ENCODE data around the gene ARHGAP22.

DNA sequence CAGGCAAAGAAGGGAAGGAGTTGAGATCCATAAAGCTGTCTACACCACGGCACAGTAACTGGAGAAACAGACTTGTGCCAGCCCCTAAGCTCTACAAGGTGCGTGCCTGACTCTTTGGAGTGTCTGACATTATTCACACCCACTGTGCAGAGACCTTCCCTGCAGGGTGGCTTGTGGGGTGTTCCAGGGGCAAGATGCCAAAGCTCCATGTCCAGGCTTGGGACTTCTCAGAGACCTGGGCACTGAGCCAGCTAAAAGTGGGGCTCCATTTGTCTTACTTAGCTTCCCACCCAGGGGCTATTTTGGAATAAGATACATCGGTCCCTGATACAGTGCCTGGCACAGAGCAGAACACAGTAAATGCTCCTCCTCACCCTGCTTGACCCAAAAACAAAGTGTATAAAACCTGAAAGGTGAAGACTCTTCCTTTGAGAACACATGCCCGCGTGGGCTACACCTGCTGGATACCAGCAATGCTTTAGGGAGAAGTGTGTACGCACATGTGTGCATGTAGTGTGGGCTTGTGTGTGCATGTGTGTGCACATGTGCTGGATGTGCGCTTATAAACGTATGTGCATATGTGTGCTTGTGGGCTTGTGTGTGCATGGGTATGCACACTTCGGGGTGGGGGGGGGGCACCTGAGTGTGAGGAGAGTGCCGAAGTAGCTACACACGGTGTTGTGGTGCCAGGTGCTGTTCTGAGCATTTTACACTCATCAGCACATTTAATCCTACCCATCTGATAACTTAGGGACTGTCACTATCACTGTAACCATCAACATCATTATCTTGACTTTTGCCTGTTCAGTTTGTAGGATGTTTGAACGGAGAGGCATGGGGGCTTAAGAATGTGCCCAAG is 143.0 kb downstream of the ARHGAP22 start:
- TF ChIP-seq POLR2AphosphoS5 (IDR thresholded peaks at IDR 0.05) = no peak
- TF ChIP-seq CTCF (IDR thresholded peaks at IDR 0.05; ENCODE audit: poor library complexity, severe bottlenecking) = no peak
- TF ChIP-seq MXI1 (conservative IDR thresholded peaks at IDR 0.05; ENCODE audit: poor library complexity, severe bottlenecking) = no peak
- no peak for TF ChIP-seq EZH2 (IDR thresholded peaks at IDR 0.05; ENCODE audit: borderline replicate concordance, insufficient read depth, low read length, poor library complexity, severe bottlenecking)
- TF ChIP-seq, protein P1, sequence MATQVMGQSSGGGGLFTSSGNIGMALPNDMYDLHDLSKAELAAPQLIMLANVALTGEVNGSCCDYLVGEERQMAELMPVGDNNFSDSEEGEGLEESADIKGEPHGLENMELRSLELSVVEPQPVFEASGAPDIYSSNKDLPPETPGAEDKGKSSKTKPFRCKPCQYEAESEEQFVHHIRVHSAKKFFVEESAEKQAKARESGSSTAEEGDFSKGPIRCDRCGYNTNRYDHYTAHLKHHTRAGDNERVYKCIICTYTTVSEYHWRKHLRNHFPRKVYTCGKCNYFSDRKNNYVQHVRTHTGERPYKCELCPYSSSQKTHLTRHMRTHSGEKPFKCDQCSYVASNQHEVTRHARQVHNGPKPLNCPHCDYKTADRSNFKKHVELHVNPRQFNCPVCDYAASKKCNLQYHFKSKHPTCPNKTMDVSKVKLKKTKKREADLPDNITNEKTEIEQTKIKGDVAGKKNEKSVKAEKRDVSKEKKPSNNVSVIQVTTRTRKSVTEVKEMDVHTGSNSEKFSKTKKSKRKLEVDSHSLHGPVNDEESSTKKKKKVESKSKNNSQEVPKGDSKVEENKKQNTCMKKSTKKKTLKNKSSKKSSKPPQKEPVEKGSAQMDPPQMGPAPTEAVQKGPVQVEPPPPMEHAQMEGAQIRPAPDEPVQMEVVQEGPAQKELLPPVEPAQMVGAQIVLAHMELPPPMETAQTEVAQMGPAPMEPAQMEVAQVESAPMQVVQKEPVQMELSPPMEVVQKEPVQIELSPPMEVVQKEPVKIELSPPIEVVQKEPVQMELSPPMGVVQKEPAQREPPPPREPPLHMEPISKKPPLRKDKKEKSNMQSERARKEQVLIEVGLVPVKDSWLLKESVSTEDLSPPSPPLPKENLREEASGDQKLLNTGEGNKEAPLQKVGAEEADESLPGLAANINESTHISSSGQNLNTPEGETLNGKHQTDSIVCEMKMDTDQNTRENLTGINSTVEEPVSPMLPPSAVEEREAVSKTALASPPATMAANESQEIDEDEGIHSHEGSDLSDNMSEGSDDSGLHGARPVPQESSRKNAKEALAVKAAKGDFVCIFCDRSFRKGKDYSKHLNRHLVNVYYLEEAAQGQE (IDR thresholded peaks at IDR 0.05; ENCODE audit: borderline replicate concordance) = no peak
- no peak for TF ChIP-seq TAF1 (IDR thresholded peaks at IDR 0.05; ENCODE audit: low read depth)
- no peak for TF ChIP-seq EP300 (conservative IDR thresholded peaks at IDR 0.05; ENCODE audit: poor library complexity, severe bottlenecking)
- TF ChIP-seq SMC3 (conservative IDR thresholded peaks at IDR 0.05; ENCODE audit: poor library complexity) = no peak
- no peak for TF ChIP-seq RAD21 (conservative IDR thresholded peaks at IDR 0.05)

All from neural cell (in vitro differentiated cells).